GM18951 (cell line): ENCODE measurements around the gene VTN.
A peak's percentile ranks its signal among the peaks of the same experiment; 100 is the strongest.

Experiments used
- POLR2A ChIP-seq: IDR thresholded peaks from 4 replicates; pipeline ENCODE4 v1.6.1; 2011; ENCODE audit warnings: mild to moderate bottlenecking; ENCODE audit not compliant: insufficient read length, insufficient read depth; ENCODE audit errors: extremely low read depth
- in situ Hi-C: fragments of 300-500 bp; cut with MboI; formaldehyde crosslinking; loops from one replicate; pipeline ENCODE4 v1.12.0; 2022; ENCODE audit warnings: low sequenced_read_pairs, mixed read lengths, inconsistent platforms; ENCODE audit not compliant: unreplicated experiment

VTN gene

DNA sequence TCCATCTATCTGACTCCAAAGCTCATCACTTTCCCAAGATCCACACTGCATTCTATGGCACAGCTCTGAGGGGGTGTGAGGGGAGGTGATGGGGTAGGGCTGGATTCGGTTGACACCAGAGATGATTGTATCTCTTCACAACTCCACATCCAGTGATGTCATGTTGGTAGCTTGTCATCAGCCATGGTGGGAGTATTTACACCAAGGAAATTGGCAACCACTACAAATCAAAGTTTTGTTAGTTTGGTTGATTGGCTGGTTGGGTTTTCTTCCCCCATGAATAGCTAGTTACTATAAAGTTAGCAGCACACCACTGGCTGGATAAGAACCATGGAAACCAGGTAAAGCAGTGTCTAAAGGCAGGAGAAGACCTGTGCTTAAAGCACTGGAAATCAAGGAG, 20.9 kb upstream of the VTN start:
- no peak for TF ChIP-seq POLR2A
- in situ Hi-C loops, result no loop called here

DNA sequence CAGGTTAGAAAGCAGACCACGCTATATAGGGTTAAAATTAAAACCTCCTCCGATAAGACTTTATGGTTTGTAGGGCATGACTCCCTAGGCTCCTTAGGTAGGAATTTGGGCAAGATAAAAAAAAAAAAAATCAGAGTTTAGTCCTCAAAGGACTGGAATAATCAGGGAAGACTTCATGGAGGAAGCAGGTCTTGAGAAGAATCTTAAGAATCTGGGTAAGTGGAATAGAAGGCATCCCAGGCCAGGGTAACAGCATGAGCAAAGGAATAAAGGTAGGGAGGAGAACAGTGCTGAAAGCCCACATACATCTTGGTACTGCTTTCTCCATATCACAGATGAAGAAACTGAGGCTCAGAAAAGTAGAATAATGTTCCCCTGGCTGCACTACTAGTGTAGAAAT, 20.5 kb upstream of the VTN start:
- TF ChIP-seq POLR2A, result no peak
- in situ Hi-C loops, result no loop called here

DNA sequence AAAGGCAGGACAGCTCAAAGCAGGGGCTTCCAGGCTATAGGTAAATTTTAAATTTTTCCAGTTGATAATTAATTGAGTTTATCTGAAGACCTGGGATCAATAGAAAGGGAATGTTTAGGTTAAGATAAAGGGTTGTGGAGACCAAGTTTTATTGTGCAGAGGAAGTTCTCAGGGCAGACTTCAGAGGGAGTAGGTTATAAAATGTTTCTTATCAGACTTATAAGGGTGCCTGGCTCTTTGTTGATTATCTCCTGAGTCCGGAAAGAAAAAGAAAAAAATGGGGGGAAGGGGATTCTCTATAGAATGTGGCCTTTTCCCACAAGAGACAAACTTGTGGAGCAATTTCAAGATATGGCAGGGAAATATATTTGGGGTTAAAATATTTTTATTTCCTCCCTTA, 20.0 kb upstream of the VTN start:
- no peak for TF ChIP-seq POLR2A
- in situ Hi-C loops, result no loop called here

DNA sequence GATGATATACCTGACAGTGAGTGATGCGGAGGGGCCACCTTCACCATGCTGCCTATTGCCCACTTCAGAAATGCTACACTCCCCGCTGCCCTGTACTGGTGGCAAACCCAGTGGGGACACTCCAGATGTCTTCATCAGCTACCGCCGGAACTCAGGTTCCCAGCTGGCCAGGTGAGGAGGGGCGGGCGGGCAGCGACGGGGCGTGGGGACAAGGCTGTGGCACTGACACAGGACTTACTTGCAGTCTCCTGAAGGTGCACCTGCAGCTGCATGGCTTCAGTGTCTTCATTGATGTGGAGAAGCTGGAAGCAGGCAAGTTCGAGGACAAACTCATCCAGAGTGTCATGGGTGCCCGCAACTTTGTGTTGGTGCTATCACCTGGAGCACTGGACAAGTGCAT, 18.0 kb upstream of the VTN start:
- in situ Hi-C loops, result no loop called here
- no peak for TF ChIP-seq POLR2A

DNA sequence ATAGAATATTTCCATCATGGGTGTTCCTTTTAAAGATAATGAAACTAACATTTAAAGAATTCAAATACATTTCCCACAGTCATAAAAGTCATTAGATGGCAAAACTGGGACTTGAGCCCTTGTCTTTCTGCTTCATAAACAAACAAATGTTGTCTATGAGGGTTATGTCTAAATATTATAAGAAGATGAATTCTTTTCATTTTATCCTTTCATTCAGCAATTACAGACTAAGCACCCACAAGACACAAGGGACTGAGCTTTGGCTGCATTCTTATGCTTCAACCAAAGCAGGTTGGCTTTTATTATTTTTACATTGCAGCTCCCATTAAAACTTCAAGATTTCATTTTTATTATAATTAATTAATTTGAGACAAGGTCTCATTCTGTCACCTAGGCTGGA, 16.3 kb upstream of the VTN start:
- in situ Hi-C loops, result no loop called here
- no peak for TF ChIP-seq POLR2A

DNA sequence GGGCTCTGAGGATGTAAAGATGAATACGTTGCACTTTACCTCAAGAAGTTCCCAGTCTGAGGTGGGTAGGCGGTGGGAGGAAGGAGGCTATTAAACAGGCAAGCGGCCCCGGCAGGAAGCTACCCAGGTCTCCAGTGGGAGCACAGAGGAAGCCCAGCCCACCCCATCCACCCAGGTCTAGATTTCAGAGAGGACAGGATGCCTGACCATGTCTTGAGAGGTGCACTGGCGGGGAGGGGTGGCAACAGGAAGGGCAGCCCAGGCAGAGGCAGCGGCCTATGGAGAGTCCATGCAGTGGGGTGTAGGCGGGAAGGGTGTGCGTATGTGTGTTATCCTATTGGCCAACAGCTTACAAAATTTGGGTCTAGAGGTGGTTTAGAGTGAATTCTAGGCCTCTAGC, 15.3 kb upstream of the VTN start:
- in situ Hi-C loops, result no loop called here
- TF ChIP-seq POLR2A, result no peak

DNA sequence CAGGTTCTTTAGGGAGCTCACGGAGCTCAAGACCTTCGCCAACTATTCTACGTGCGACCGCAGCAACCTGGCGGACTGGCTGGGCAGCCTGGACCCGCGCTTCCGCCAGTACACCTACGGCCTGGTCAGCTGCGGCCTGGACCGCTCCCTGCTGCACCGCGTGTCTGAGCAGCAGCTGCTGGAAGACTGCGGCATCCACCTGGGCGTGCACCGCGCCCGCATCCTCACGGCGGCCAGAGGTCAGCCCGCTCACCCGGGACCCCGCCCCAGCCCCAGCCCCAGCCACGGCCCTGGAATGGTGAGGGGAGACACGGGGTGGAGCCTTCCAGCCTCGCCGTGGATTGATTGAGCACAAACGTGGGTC, 14.9 kb upstream of the VTN start:
- TF ChIP-seq POLR2A, result no peak
- in situ Hi-C loops, result no loop called here

DNA sequence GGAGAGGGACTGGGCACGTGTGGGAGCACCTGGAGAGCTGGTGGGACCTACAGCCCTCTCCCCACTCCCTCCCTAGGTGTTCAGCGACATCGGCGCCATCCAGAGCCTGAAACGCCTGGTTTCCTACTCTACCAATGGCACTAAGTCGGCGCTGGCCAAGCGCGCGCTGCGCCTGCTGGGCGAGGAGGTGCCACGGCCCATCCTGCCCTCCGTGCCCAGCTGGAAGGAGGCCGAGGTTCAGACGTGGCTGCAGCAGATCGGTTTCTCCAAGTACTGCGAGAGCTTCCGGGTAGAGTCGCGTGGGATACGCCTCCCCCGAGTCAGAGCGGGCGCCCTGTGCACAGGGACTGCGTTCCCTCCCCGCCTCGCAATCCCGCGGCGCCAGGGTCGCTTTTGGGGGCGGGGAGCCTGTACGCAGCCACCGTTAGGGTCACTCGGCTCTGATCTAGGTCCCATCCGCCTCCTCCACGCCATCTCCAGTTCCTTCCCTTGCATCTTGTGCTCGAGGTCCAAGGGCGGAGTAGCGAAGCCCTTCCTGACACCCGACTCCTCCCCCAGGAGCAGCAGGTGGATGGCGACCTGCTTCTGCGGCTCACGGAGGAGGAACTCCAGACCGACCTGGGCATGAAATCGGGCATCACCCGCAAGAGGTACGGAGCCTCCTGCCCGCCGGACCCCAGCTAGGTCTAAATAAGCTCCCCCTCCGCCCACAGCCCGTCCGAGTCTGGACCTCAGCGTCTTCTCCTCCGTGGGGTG, 14.4 kb upstream of the VTN start:
- in situ Hi-C loops, result no loop called here
- peak; percentile 68 for TF ChIP-seq POLR2A

DNA sequence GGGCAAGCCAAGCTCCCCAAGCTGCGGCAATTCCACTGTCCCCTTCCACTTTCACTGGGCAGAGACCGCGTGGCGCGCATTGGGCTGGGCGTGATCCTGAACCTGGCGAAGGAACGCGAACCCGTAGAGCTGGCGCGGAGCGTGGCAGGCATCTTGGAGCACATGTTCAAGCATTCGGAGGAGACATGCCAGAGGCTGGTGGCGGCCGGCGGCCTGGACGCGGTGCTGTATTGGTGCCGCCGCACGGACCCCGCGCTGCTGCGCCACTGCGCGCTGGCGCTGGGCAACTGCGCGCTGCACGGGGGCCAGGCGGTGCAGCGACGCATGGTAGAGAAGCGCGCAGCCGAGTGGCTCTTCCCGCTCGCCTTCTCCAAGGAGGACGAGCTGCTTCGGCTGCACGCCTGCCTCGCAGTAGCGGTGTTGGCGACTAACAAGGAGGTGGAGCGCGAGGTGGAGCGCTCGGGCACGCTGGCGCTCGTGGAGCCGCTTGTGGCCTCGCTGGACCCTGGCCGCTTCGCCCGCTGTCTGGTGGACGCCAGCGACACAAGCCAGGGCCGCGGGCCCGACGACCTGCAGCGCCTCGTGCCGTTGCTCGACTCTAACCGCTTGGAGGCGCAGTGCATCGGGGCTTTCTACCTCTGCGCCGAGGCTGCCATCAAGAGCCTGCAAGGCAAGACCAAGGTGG, 11.2 kb upstream of the VTN start:
- in situ Hi-C loops, result no loop called here
- no peak for TF ChIP-seq POLR2A

DNA sequence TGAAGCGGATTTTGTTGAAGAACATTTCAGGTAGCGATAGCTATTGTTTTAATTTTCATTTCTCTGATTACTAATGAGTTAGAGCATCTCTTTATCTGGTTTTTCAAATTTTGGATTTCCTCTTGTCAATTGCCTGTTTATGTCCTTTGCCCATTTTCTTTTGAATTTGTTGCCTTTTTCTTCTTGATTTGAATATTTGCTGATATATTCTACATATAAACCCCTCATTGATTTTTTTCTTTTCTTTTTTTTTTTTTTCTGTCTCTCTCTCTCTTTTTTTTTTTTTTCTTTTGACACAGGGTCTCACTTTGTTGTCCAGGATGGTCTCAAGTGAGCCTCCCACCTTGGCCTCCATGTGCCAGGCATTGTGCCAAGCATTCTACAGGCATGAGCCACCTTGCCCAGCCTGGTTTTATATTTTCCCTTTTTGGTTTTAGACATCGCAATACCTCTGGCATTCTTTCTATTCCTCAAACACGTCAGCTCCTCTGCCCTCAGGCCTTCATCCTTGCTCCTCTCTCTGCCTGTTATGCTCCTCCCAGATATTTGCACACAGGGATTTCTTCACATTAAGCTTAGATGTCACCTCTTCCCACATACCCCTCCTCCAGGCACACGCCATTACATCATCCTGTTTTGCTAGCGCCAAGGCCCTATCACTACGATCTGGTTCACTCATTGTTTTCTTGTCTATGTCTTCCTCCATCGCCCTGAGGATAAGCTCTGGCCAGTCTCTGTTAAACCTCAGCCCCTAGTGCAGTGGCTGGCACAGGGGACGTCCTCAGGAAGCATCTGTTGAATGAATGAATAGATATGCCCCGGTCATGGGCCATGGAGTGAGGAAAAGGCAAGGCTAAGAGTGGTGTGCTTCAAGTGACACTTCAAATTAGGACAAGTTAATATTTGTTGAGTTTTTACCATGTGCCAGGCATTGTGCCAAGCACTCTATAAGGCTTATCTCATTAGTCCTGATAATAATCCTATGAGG, 10.0 kb upstream of the VTN start:
- in situ Hi-C loops, result no loop called here

DNA sequence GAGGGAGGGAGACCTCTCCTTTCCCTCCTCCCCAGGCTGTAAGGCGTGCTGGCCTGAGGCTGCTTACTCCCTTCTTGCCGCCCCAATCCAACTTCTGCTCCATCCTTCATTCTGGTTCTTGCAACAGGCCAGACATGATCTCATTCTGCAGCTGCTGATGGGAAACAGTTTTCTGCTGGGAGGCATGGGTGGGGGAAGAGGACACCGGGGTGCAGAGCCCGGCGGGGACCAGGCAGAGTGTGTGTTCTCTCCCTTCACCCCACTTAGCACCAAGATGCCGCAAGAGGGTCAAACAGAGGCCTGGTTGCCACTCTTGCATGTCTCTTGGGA, 2.8 kb upstream of the VTN start:
- no peak for TF ChIP-seq POLR2A
- in situ Hi-C loops, result no loop called here

More for the DNA sequence above, 10.0 kb upstream of the VTN start:
- TF ChIP-seq POLR2A, result no peak

DNA sequence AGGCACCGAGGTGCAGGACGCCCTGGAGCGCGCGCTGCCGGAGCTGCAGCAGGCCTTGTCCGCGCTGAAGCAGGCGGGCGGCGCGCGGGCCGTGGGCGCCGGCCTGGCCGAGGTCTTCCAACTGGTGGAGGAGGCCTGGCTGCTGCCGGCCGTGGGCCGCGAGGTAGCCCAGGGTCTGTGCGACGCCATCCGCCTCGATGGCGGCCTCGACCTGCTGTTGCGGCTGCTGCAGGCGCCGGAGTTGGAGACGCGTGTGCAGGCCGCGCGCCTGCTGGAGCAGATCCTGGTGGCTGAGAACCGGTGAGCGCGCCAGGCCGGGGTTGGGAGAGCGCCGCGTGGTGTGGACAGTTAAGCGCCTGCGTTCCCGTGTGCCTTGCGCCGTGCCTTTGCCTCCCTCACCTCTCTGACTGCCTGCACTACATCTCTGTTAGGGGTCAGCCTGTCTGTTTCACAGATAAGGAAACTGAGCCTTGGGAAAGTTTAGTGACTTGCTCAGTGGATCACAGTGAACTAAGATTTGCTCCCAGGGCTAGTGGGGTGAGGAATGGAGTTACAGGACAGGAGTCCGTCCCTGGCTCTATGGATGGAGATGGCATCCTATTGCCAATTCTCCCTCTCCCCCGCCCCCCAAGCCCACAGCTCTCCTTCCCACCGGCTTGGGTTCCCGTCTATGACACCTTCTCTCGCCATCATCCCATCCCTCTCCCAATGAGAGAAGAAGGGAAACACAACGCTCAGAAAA, 2.3 kb upstream of the VTN start:
- TF ChIP-seq POLR2A, result no peak
- in situ Hi-C loops, result no loop called here
